Activated naive CD4-positive, alpha-beta T cell treated with anti-CD3 and anti-CD28 coated beads, Interleukin-2, amount 50 U/mL, for 72 hours (primary cell): ENCODE measurements around the gene TCAIM. TPM values are rescaled to one million over a fixed set of nuclear protein-coding genes. Genes with fewer than 3 reads are reported as not detected.
A peak's percentile ranks its signal among the peaks of the same experiment; 100 is the strongest.

Source experiments
- ATAC-seq, 2 donors: fragments of 150-1000 bp; cut with Tn5 transposase; 2 replicates each; pipeline ENCODE4 v1.10.0; 2021; ENCODE audit warnings: mild to moderate bottlenecking in 2 of 2, moderate library complexity in 2 of 2
- DNase-seq, 2 donors: peaks; one replicate each; pipeline ENCODE4 v3.0.0; 2021 to 2022; ENCODE audit warnings: low spot score in 2 of 2
- H3K27ac Mint-ChIP-seq, 2 donors: one replicate each; pipeline ENCODE4 v1.8.0; 2022; ENCODE audit warnings: mild to moderate bottlenecking in 2 of 2, mixed read lengths in 2 of 2
- H3K36me3 Mint-ChIP-seq, 2 donors: one replicate each; pipeline ENCODE4 v1.8.0; 2022; ENCODE audit warnings: mixed read lengths in 2 of 2
- H3K9me3 Mint-ChIP-seq, 2 donors: one replicate each; pipeline ENCODE4 v1.8.0; 2022; ENCODE audit warnings: mixed read lengths in 2 of 2
- total RNA-seq, 2 donors: library from RNA; stranded (reverse); gene quantifications; one replicate each; pipeline ENCODE4 v1.2.3, GENCODE V29; 2022

Gene TCAIM, protein sequence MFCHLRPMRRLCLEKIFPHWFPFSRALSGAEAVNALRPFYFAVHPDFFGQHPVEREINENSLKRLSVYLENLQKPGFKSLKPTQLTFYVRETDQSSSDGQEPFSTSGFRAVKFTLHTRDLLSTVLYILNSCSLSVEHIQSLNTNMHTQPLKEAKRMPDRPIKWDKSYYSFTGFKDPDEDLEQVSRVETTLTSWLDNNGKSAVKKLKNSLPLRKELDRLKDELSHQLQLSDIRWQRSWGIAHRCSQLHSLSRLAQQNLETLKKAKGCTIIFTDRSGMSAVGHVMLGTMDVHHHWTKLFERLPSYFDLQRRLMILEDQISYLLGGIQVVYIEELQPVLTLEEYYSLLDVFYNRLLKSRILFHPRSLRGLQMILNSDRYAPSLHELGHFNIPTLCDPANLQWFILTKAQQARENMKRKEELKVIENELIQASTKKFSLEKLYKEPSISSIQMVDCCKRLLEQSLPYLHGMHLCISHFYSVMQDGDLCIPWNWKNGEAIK
- total RNA-seq: 10 to 100 TPM; 19.7 to 22.4 TPM

DNA sequence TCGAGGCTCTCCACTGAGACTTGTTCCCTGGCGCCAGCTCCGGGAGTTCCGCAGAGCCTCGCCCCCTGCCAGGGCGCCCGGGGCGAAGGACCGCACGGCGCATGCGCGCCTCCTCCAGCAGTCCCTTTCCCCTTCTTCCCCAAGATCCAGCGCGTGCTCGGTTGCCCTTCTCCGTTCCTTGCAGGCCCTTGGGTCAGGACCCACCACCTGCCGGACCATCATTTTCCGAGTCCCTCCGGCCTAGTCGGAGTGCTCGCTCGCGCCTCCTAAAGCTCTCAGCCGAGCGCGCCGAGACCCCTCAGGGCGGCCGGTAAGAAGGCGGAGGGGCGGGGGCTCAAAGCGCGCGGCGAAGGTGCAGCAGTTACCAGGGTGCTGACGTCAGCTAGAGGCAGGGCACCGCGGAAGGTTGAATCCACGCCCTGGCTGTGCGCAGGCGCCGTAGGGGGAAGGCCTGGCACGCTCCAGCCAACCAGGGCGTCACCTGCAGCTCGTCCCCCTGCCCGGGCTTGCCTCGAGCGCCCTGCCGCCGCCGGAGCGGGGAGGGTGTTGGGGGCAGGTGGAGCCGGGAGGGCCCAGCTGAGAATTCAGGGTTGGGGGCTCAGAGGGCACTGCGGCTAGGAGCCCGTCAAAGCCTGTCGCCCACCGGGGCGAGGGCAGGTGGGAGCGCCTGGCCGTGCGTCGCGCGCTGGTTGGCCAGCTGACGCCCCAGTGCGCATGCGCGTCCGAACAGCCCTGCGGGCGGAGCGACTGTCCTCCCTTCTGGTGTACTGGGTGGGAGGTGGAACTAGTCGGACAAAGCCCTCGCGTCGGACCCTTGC, at the start of gene TCAIM:
Gene TCAIM (plus strand): TSS at position 757 of the 818 bp plus-strand sequence. CDS start 16,017 bp downstream, outside the sequence.
- ATAC-seq (peak; percentile 96), DNase-seq (peak; percentile 97 to 100)
- peaks cover 5 to 10% of the 10 kb centered on the region in 2 donors for H3K36me3 Mint-ChIP-seq
- H3K9me3 Mint-ChIP-seq: no peaks in the 10 kb centered on the region
- peak within 1 kb of the TSS; percentile 95 to 98 for H3K27ac Mint-ChIP-seq

DNA sequence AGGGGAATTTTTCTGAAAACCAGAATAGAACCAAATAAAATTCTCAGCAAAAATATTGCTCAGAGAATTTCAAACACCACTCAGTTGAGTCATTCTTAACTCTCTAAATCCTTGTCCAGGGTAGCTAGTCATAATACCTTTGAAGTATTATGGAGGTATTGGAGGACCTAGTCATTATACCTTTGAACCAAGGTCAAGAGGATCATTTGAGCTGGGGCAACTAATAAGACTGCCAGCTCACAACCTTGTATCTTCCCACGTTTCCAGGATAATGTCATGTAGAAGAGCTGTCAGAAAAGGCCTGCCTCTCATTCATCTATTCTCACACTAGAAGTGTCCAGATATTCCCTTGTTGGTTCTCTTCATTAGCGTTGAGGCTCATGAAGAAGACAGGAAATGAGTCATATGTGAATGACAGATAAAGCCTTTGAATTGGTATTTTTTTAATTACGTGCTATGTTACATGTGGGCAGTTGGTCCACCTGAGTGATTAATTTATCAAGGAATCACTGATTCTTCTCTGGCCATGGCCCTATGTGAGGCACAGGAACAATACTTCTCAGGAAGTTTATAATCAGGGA, 48.6 kb upstream of the TCAIM start:
- no peak for DNase-seq
- H3K36me3 Mint-ChIP-seq: no peaks in the 10 kb centered on the region
- H3K9me3 Mint-ChIP-seq: no peaks in the 10 kb centered on the region
- H3K27ac Mint-ChIP-seq: no peak overlapping the region
- ATAC-seq: no peak

DNA sequence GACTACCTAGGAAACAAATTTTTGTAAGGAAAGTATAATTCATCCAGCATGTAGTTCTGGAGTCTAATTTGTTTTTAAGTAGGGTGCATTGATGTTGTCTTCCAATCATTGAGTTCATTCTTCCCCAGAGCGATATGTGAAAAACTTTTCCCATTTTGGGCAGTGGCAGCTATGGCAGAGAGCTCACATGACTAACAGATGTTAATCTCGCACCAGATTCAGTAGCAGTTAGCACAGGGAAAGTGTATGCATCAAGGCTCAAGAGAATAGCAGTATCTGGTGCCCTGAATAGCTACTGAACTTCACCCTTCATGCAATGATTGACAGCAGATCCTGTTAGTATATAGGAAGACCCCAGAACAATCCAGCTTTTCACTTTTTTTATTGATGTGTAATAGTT, 46.3 kb upstream of the TCAIM start:
- Mint-ChIP-seq H3K9me3 (no peaks in the 10 kb centered on the region), H3K36me3 (no peaks in the 10 kb centered on the region), H3K27ac (no peak overlapping the region)
- ATAC-seq: no peak
- DNase-seq: no peak

DNA sequence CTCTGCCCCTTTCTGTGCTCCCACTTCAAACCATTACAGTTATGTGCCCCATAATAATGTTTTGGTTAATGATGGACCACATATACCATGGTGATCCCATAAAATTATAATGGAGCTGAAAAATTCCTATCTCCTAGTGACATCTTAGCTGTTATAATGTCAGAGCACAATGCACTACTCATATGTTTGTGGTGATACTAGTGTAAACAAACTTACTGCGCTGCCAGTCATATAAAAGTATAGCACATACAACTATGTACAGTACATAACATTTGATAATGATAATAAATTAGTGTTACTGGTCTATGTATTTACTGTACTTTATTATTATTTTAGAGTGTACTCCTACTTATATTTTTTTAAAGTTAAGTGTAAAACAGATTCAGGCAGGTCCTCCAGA, 45.6 kb upstream of the TCAIM start:
- ATAC-seq (no peak), DNase-seq (no peak)
- H3K36me3 Mint-ChIP-seq: no peaks in the 10 kb centered on the region
- no peak overlapping the region for H3K27ac Mint-ChIP-seq
- H3K9me3 Mint-ChIP-seq: no peaks in the 10 kb centered on the region

DNA sequence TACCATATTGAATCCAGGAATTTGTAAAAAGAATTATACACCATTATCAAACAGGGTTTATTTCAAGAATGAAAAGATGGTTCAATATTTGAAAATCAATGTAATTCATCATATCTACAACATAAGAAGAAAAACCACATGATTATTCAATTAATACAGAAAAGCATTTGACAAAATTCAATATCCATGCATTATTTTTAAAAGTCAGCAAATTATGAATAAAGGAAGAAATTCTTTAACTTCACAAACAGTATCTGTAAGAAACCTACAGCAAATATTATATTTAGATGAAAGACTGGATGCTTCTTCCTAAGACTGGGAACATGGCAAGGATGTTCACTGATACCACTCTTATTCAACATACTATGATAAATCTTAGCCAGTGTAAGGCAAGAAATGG, 41.3 kb upstream of the TCAIM start:
- Mint-ChIP-seq H3K36me3 (no peaks in the 10 kb centered on the region), H3K27ac (no peak overlapping the region), H3K9me3 (no peaks in the 10 kb centered on the region)
- DNase-seq (no peak), ATAC-seq (no peak)

DNA sequence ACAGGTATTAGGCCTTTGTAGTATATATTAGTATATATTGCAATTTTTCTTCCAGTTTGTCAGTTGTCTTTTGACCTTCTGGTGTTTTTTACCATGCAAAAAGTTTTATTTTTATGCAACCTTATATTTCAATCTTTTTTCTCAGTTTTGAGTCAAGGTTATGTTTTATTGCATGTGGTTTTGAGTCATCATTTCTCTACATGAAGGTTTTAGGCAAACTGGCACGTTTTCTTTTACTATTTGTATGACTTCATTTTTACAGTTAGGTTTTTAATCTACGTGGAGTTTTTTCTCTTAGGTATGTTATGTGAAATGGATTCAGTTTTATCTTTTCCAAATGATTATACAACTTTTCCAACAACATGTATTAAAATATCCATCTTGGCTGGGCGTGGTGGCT, 36.8 kb upstream of the TCAIM start:
- ATAC-seq (peak in 1 of 2 donors; percentile 66), DNase-seq (no peak)
- no peaks in the 10 kb centered on the region for H3K9me3 Mint-ChIP-seq

DNA sequence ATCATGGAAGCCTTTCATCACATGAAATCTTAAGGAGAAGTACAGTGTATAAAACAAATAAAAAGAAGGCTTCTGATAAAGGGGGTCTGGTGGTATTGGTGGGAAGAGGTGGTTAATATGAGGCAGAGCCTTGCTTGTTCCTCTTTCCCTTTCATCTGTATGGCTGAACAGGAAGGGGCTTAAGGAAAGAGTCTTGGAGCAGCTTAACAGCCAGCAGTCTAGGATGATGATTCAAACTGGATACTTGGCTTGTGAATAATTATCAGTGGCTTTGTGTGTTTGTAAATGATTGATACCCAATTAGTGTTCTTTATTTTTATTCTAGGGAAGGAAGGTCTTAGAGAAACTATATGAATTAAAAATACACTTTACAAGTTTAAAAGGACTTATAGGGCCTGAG, 29.1 kb upstream of the TCAIM start:
- Mint-ChIP-seq H3K36me3 (no peaks in the 10 kb centered on the region), H3K27ac (no peak overlapping the region), H3K9me3 (no peaks in the 10 kb centered on the region)
- ATAC-seq (no peak), DNase-seq (no peak)

More for the DNA sequence above, 36.8 kb upstream of the TCAIM start:
- Mint-ChIP-seq H3K36me3 (no peaks in the 10 kb centered on the region), H3K27ac (no peak overlapping the region)

DNA sequence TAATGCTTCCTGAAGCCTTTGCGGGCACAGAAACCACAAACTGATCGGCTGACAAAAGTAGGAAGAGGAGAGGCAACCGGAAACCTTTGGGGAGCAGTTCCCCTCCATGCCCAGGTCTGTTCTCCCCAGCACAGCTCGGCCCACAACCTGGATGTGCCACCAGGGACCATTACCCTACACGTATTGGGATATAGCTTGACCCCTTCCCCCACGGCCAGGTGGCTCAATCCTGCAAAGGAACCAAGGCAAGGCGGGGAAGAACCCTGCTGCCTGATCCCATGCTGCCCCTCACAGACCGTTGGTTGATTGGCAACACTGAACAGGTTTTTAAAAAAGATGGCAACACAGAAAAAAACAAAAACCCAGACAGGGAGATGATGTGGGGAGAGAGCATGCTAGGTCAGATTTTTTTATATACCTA, 19.7 kb upstream of the TCAIM start:
- DNase-seq (no peak), ATAC-seq (no peak)
- H3K27ac Mint-ChIP-seq: no peak overlapping the region
- no peaks in the 10 kb centered on the region for H3K36me3 Mint-ChIP-seq
- no peaks in the 10 kb centered on the region for H3K9me3 Mint-ChIP-seq

DNA sequence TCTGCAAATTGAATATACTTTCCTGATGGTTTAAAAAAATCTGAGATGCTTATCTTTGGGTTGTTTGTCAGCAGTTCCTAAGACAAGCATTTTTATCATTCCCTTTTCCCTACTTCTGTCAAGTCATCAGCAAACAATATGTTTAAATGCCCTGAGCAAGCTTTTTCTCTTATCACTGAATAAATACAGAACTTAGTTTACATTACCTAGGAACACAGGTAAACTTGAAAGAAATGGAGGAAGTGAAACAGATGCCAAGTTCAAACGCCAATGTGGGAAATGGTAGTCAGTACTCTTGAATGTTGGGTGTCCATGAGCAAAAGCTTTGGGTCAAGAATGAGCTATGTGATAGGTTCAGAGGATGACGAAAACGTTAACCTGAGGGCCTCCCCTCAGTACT, 17.2 kb upstream of the TCAIM start:
- ATAC-seq (no peak), DNase-seq (no peak)
- Mint-ChIP-seq H3K36me3 (no peaks in the 10 kb centered on the region), H3K9me3 (no peaks in the 10 kb centered on the region), H3K27ac (no peak overlapping the region)

DNA sequence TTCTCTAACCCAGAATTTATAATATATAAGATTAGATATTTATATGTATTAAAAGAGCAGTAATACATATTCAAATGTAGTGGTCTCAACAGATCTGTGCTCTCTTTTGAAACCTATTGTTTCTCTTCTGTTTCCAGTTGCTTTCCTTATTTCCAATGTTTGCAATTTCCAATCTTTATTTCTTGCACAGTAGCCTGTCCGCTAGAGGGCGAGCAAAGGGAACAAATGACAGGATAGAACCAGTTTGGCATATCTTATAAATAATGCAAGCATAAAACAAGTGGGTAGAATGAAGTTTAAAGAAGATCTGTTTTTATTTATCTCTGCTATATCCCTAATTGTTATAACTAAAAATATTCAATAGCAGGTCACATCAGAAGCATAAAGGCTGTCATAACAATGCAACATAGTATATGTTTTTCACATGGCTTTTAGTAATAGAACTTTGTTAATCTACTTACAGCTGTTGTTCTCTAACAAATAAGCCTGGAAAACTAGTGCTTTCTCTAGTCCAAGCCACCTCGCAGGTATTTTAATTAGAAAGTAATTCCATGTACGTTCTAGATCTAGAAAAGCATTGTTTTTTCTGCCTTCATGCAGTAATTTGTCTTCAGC, 15.1 kb upstream of the TCAIM start:
- DNase-seq (peak in 1 of 2 donors; percentile 42), ATAC-seq (no peak)
- no peaks in the 10 kb centered on the region for H3K36me3 Mint-ChIP-seq
- no peak overlapping the region for H3K27ac Mint-ChIP-seq
- no peaks in the 10 kb centered on the region for H3K9me3 Mint-ChIP-seq

DNA sequence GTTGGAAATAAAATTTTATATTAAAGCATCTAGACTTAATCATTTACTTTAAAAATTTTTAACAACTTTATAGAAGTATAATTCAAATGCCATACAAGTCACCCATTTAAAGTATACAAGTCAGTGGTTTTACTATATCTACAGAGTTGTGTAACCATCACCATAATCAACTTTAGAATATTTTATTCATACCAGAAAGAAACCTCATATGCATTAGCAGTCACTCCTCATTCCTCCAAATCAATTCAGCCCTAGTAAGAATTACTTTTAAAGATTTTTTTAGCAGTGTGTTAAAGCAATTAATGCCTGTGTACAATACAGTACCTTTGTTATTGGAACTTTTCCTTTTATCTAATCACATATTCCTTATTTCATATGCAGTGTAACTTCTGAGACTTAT, 14.0 kb upstream of the TCAIM start:
- Mint-ChIP-seq H3K9me3 (no peaks in the 10 kb centered on the region), H3K27ac (no peak overlapping the region), H3K36me3 (no peaks in the 10 kb centered on the region)
- ATAC-seq (no peak), DNase-seq (no peak)

DNA sequence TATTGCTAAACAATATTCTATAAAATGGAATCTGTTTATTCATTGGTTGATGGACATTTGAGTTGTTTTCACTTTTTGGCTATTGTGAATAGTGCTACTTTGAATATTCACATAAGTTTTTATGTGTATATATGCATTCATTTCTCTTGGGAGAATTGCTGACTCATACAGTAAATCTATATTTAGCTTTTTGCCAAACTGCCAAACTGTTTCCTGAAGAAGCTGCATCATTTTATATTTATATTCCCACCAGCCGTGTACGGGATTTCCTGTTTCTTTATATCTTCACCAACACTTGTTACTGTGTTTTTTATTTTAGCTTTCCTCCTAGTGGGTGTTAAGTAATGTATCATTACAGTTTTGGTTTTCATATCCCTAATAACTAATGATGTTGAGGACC, 12.5 kb upstream of the TCAIM start:
- DNase-seq: no peak
- H3K27ac Mint-ChIP-seq: no peak overlapping the region
- ATAC-seq: no peak
- H3K9me3 Mint-ChIP-seq: no peaks in the 10 kb centered on the region
- no peaks in the 10 kb centered on the region for H3K36me3 Mint-ChIP-seq

DNA sequence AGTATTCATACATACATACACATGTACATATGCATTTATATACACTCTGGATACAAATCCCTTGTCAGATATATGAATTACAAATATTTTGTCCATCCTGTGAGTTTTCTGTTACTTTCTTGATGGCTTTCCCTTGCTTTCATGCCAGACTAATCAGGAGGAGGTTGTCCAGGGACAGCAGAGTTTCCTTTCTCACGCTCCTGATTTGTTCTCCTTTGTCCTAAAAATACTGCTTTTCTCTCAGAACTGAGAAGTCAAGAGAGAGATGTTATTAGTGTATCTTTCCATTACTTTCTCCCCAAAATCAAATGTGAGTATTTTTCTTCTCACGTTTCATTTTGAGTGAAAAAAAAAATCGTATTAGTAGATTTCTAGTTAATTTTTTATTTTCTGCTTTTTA, 12.1 kb upstream of the TCAIM start:
- ATAC-seq: no peak
- no peaks in the 10 kb centered on the region for H3K9me3 Mint-ChIP-seq

DNA sequence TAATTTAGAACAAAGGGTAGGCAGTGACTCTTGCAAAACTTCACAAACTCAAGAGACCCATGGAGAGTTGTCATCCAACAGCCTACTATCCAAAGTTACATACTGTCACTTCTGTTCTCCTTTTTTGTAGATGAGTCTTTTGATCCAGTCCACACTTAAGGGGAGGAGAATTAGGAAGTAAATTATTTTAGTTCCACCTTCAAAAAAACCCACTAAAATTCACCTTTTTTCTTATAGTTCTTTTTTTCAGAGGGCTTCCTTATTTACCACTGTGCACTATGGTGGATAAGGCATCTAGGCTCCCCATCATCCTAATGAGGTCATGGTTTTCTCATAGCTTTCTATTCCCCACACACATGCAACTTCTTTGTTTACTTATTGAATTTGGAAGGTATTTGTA, 8.6 kb upstream of the TCAIM start:
- ATAC-seq: no peak
- H3K36me3 Mint-ChIP-seq: no peaks in the 10 kb centered on the region
- no peak for DNase-seq
- H3K9me3 Mint-ChIP-seq: no peaks in the 10 kb centered on the region
- no peak overlapping the region for H3K27ac Mint-ChIP-seq

More for the DNA sequence above, 12.1 kb upstream of the TCAIM start:
- no peak overlapping the region for H3K27ac Mint-ChIP-seq
- DNase-seq: no peak
- no peaks in the 10 kb centered on the region for H3K36me3 Mint-ChIP-seq

DNA sequence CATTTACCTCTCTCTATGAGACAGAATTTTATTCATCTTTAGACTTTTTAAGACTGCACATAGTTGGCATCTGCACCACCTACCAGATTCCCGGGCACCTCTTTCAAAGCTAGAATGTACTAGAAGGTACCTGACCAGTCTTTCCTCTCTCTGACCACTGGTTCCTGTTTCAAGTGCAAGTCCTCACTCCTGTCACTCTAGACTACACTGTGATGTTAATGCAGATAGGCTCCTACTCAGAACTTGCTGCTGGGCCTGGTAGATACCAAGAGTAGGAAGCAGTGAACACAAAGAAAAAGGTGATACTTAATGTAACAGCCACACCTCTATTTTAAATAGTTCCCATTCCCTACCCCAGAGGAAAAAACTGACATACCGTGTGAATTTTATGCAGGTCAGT, 8.1 kb upstream of the TCAIM start:
- DNase-seq: no peak
- Mint-ChIP-seq H3K9me3 (no peaks in the 10 kb centered on the region), H3K36me3 (no peaks in the 10 kb centered on the region), H3K27ac (no peak overlapping the region)
- ATAC-seq: no peak

DNA sequence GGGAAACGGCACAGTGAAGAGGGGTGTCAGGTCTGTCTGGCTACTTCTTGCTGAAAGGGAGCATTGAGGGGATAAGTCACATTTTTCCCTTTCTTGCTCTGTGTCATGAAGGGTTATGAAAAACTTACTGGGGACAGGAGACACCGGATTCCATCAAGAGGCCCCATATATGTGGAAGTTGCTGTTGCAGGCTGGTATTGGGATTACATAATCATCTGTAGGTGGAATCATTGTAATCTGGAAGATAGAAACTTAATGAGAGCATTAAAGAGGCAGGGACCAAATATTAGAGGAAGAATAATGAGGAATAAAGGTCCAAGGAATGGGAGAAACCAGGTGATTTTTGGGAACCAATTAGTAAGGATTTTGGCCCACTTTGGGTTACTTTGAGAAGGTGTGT, 4.2 kb upstream of the TCAIM start:
- Mint-ChIP-seq H3K36me3 (peaks cover 0 to 4% of the 10 kb centered on the region in 2 donors), H3K27ac (no peak overlapping the region), H3K9me3 (no peaks in the 10 kb centered on the region)
- DNase-seq (no peak), ATAC-seq (no peak)
